Large intestine (tissue), 3 donors: ENCODE results near the gene EFCAB10. TPM values are rescaled to one million over a fixed set of nuclear protein-coding genes. Genes with fewer than 3 reads are reported as not detected.
A peak's percentile ranks its signal among the peaks of the same experiment; 100 is the strongest.
"Not testable (repeated sequence)": the region's sequence is repeated elsewhere in the genome, so short reads cannot be mapped to it uniquely, and the experiment has no call there.

Experiments used
- DNase-seq, 2 donors: peaks; one replicate each; pipeline versions ENCODE4 v3.0.0 to v3.0.0-alpha.2; 2013
- H3K27ac ChIP-seq: one replicate; pipeline ENCODE4 v1.5.1; 2013; ENCODE audit warnings: low read length
- H3K27me3 ChIP-seq: 2 replicates; pipeline ENCODE4 v1.6.1; 2013; ENCODE audit warnings: low read length; ENCODE audit not compliant: control insufficient read depth, insufficient read depth
- H3K36me3 ChIP-seq: 2 replicates; pipeline ENCODE4 v1.6.1; 2013; ENCODE audit warnings: low read length; ENCODE audit not compliant: control insufficient read depth, insufficient read depth
- H3K4me1 ChIP-seq: one replicate; pipeline ENCODE4 v1.6.1; 2013; ENCODE audit warnings: low read length; ENCODE audit not compliant: control insufficient read depth, insufficient read depth
- H3K4me3 ChIP-seq: one replicate; pipeline ENCODE4 v1.5.1; 2013; ENCODE audit warnings: low read length
- H3K9me3 ChIP-seq: one replicate; pipeline ENCODE4 v1.6.1; 2013; ENCODE audit warnings: mild to moderate bottlenecking, low read depth, low read length, moderate library complexity; ENCODE audit not compliant: control insufficient read depth
- WGBS: methylation state at CpG from one replicate; pipeline ENCODE4 v1.1.5; 2013; ENCODE audit warnings: low lambda C conversion rate; ENCODE audit not compliant: insufficient coverage; 5-methylcytosine and 5-hydroxymethylcytosine counted together
- polyA plus RNA-seq: library from polyadenylated mRNA; unstranded; fragments of 120-200 nt; gene quantifications from one replicate; pipeline ENCODE4 v1.2.1, GENCODE V29; 2013

The EFCAB10 gene
- polyA plus RNA-seq, 1 donor: 1.4 TPM

GRCh38 chr7:105530546-105530945 lies 50.7 kb downstream of the EFCAB10 start:
- H3K27me3 ChIP-seq: no peaks in the 10 kb centered on the region
- peaks cover 6% of the 10 kb centered on the region for H3K36me3 ChIP-seq
- H3K27ac ChIP-seq: no peak overlapping the region
- no peak for DNase-seq
- no peak overlapping the region for H3K4me3 ChIP-seq
- no peaks in the 10 kb centered on the region for H3K9me3 ChIP-seq
- peaks cover 6% of the 10 kb centered on the region for H3K4me1 ChIP-seq
- no CpG with 5 or more reads among the region's 20 CpGs for WGBS

GRCh38 chr7:105530126-105530525 lies 51.2 kb downstream of the EFCAB10 start:
- Histone ChIP-seq H3K9me3 (no peaks in the 10 kb centered on the region), H3K36me3 (peaks cover 3% of the 10 kb centered on the region), H3K27ac (no peak overlapping the region), H3K4me3 (no peak overlapping the region), H3K4me1 (peaks cover 6% of the 10 kb centered on the region), H3K27me3 (no peaks in the 10 kb centered on the region)
- no CpG with 5 or more reads among the region's 10 CpGs for WGBS
- DNase-seq: no peak

DNA sequence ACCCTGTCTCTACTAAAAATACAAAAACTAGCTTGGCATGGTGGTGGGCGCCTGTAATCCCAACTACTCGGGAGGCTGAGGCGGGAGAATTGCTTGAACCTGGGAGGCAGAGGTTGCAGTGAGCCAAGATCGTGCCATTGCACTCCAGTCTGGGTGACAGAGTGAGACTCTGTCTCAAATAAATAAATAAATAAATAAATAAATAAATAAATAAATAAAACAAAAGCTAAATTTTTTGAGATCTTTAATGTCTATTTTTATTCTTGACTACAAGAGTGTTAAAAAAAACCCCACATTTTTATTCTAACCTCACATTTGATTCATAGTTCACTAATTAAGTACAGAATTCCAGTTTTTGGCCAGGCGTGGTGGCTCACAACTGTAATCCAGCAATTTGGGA lies 53.6 kb downstream of the EFCAB10 start:
- not testable (repeated sequence) for H3K4me3 ChIP-seq, DNase-seq, H3K27ac ChIP-seq

DNA sequence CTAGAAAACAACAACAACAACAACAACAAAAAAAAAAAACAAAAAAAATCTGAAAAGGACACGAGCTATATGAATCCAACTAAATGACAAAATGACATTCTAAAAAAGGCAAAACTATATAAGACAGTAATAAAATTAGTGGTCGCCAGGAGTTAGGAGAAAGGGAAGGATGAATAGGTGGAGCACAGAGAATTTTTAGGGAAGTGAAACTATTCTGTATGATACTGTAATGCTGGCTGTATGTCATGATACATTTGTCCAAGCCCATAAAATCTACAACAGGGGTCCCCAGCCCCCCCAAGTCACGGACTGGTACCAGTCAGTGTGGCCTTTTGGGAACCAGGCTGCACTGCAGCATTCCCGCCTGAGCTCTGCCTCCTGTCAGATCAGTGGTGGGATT lies 56.5 kb downstream of the EFCAB10 start:
- DNase-seq: no peak
- H3K9me3 ChIP-seq: no peaks in the 10 kb centered on the region
- H3K27ac ChIP-seq: no peak overlapping the region
- H3K36me3 ChIP-seq: no peaks in the 10 kb centered on the region
- H3K27me3 ChIP-seq: no peaks in the 10 kb centered on the region
- peaks cover 8% of the 10 kb centered on the region for H3K4me1 ChIP-seq
- H3K4me3 ChIP-seq: no peak overlapping the region
- WGBS: 100% methylated on average over 2 of the region's 4 CpGs

More for the DNA sequence above, 53.6 kb downstream of the EFCAB10 start:
- H3K36me3 ChIP-seq, H3K27me3 ChIP-seq, H3K4me1 ChIP-seq, H3K9me3 ChIP-seq: not testable (repeated sequence)
- WGBS: no CpG with 5 or more reads among the region's 5 CpGs

DNA sequence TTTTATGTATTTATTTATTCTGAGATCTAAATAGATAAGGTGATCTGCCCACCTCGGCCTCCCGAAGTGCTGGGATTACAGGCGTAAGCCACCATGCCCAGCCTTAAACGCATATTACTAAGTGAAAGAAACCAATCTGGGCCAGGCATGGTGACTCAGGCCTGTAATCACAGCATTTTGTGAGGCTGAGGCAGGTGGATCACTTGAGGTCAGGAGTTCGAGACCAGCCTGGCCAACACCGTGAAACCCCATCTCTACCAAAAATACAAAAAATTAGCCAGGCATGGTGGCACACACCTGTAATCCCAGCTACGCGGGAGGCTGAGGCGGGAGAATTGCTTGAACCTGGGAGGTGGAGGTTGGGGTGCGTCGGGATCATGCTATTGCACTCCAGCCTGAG lies 56.9 kb downstream of the EFCAB10 start:
- not testable (repeated sequence) for DNase-seq

DNA sequence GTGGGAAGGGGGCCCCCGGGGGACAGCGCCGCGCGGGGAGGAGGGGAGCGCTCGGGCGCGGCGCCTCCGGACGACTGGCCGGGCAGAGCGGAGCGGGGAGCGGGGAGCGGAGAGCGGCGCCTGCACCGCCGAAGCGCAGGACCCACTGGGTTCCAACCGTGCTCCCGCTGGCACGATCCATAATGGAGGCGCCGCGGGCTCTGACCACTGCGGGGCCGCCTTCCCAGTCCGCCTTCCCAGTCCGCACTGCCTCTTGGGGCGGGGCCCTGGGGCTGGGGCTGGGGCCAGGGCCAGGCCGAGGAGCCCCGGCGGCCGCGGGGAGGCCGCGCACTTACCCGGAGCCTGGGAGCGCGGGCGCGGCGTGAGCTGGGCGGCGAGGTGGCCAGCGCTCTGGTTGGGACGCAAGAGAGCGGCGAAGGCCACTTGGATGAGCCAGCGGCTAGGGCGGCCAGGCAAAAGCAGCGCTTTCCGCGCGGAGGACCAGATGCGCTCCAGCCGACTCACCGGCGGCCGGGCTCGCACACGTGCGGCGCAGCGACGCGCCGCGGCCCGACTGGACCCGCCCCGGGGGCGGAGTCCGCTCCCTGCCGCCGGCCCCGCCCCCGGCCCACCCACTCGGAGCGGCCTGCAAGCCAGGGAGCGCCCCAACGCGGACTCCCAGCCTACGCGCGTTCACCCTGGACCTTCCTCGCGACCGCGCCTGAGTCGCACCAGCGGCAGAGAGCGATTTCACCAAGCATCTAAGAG lies 59.4 kb downstream of the EFCAB10 start, which contains the start of gene PUS7:
Gene PUS7, minus strand, starts transcription at position 555 of the 747 bp plus-strand sequence. CDS start 13,759 bp downstream, outside the sequence.
- Histone ChIP-seq H3K4me3 (peak within 1 kb of the TSS; percentile 46), H3K36me3 (peaks cover 6% of the 10 kb centered on the region), H3K9me3 (no peaks in the 10 kb centered on the region), H3K27me3 (no peaks in the 10 kb centered on the region), H3K27ac (peak within 1 kb of the TSS; percentile 74), H3K4me1 (peaks cover 8% of the 10 kb centered on the region)
- no CpG with 5 or more reads among the region's 96 CpGs for WGBS
- DNase-seq: peak; percentile 85 to 95

More for the DNA sequence above, 56.9 kb downstream of the EFCAB10 start:
- H3K4me1 ChIP-seq, H3K9me3 ChIP-seq, H3K36me3 ChIP-seq, H3K27ac ChIP-seq, H3K4me3 ChIP-seq, H3K27me3 ChIP-seq: not testable (repeated sequence)
- WGBS: 50% methylated on average over 2 of the region's 11 CpGs

DNA sequence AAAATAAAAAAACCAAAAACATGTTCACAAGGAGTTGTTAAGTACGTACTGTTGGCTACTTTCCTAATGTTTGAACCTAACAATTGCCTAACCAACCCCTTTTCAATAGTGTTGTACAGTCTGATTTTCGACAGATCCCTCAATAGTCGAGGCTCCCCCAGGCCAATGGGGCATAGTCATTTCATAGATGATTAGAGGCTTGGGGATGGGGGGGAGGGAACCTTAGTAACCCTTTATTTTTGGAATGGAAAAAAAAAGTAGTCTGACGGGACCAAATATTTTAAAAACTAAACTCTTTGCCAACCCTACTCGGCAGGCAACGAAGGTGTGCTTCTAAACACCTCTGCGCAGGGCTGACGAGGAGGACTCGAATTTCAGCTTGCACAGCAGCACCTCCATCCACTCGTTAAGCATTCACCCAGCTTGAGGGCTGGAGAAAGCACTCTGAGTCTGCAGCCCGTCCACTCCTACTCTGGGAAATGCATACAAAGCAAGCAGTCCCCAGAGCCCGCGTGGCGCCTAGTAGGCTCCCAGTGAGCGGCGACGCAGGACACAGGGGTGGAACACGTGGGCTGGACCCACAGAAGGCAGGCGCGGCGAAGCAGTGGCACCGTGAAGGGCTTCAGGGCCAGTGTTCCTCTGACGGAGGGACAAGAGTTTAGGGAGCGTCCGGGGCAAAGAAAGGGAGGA lies 60.1 kb downstream of the EFCAB10 start:
- DNase-seq: peak; percentile 37 to 83
- H3K36me3 ChIP-seq: peaks cover 6% of the 10 kb centered on the region
- peaks cover 8% of the 10 kb centered on the region for H3K4me1 ChIP-seq
- H3K4me3 ChIP-seq: peak overlapping the region; percentile 46
- H3K27me3 ChIP-seq: no peaks in the 10 kb centered on the region
- peak overlapping the region; percentile 65 for H3K27ac ChIP-seq
- WGBS: 44% methylated on average over 1 of the region's 25 CpGs
- H3K9me3 ChIP-seq: no peaks in the 10 kb centered on the region

GRCh38 chr7:105520620-105521019 lies 60.7 kb downstream of the EFCAB10 start:
- 100% methylated on average over 2 of the region's 7 CpGs for WGBS
- H3K9me3 ChIP-seq, H3K4me1 ChIP-seq, H3K27me3 ChIP-seq, H3K36me3 ChIP-seq, H3K27ac ChIP-seq, H3K4me3 ChIP-seq, DNase-seq: not testable (repeated sequence)

GRCh38 chr7:105519353-105519752 lies 61.9 kb downstream of the EFCAB10 start:
- peaks cover 8% of the 10 kb centered on the region for H3K4me1 ChIP-seq
- no peak for DNase-seq
- peaks cover 6% of the 10 kb centered on the region for H3K36me3 ChIP-seq
- H3K27me3 ChIP-seq: no peaks in the 10 kb centered on the region
- no CpG with 5 or more reads among the region's 6 CpGs for WGBS
- no peaks in the 10 kb centered on the region for H3K9me3 ChIP-seq
- no peak overlapping the region for H3K27ac ChIP-seq
- no peak overlapping the region for H3K4me3 ChIP-seq

GRCh38 chr7:105515610-105516009 lies 65.7 kb downstream of the EFCAB10 start:
- not testable (repeated sequence) for H3K36me3 ChIP-seq, DNase-seq, H3K27ac ChIP-seq, H3K27me3 ChIP-seq, H3K4me1 ChIP-seq, H3K4me3 ChIP-seq, H3K9me3 ChIP-seq
- no CpG with 5 or more reads among the region's 7 CpGs for WGBS
